OCI-LY3 (cell line): ENCODE measurements around the gene F11R.

Experiments used
- CTCF ChIP-seq: fragments of 200-600, 300-600 bp; sonication (generic); IDR thresholded peaks from 2 replicates; pipeline ENCODE4 v1.5.1; 2014; ENCODE audit warnings: antibody characterized with exemption, low read length, low read depth
- EZH2phosphoT487 ChIP-seq: fragments of 200-600 bp; shearing (Covaris generic); IDR thresholded peaks from 2 replicates; pipeline ENCODE4 v1.6.1; 2018; ENCODE audit warnings: antibody characterized with exemption, mixed run types, low read depth

GRCh38 chr1:161039546-161039945 lies 18.6 kb upstream of the F11R start:
- TF ChIP-seq CTCF (no peak), EZH2phosphoT487 (no peak)
